Measurements from ENCODE around the gene ANXA7. TPM values are rescaled to one million over a fixed set of nuclear protein-coding genes. Genes with fewer than 3 reads are reported as not detected.

ANXA7 gene
- polyA plus RNA-seq, 2 of the 4 experiments (the other 2 are of a cell fraction): 96.2 to 150 TPM

GRCh38 chr10:73433538-73433867 is 19.6 kb upstream of the ANXA7 start, which contains the start of gene MSS51:
Gene MSS51, minus strand, starts transcription at chr10:73433561. Its CDS starts 5,277 bp downstream, at chr10:73428284.
- ChIA-PET POLR2A (interaction anchor here (1.9 kb wide), 1 partner anchor 62 kb away, joined by 7 read pairs; the partner anchor contains the start of gene PPP3CB), CTCF (no interaction called here)
- H3K4me1 ChIP-seq: no peaks in the 10 kb centered on the region
- no peak within 1 kb of the TSS for H3K4me3 ChIP-seq
- H3K27ac ChIP-seq: no peak within 1 kb of the TSS
- no peak for DNase-seq (ENCODE audit: low read depth in 1 of 2, low spot score in 1 of 2)
- H3K9me3 ChIP-seq: no peaks in the 10 kb centered on the region
- TF ChIP-seq CTCF (IDR thresholded peaks at IDR 0.05) (no peak), HEYL (CRISPR knock-in tag; IDR thresholded peaks at IDR 0.05) (no peak), KDM5A (IDR thresholded peaks at IDR 0.05) (no peak), EP300 (IDR thresholded peaks at IDR 0.05) (no peak), CBX8 (IDR thresholded peaks at IDR 0.05) (no peak), BHLHE40 (IDR thresholded peaks at IDR 0.05; ENCODE audit: low read depth, low read length) (no peak), FOSL2 (IDR thresholded peaks at IDR 0.05) (no peak), FOSL2 (CRISPR knock-in tag; IDR thresholded peaks at IDR 0.05) (no peak), MYC (IDR thresholded peaks at IDR 0.05; ENCODE audit: borderline replicate concordance, low read length) (no peak), HMGXB4 (CRISPR knock-in tag; IDR thresholded peaks at IDR 0.05; ENCODE audit: borderline replicate concordance) (no peak)
- H3K4me2 ChIP-seq: no peak within 1 kb of the TSS
- FAIRE-seq: no peak
- no peak for ATAC-seq

DNA sequence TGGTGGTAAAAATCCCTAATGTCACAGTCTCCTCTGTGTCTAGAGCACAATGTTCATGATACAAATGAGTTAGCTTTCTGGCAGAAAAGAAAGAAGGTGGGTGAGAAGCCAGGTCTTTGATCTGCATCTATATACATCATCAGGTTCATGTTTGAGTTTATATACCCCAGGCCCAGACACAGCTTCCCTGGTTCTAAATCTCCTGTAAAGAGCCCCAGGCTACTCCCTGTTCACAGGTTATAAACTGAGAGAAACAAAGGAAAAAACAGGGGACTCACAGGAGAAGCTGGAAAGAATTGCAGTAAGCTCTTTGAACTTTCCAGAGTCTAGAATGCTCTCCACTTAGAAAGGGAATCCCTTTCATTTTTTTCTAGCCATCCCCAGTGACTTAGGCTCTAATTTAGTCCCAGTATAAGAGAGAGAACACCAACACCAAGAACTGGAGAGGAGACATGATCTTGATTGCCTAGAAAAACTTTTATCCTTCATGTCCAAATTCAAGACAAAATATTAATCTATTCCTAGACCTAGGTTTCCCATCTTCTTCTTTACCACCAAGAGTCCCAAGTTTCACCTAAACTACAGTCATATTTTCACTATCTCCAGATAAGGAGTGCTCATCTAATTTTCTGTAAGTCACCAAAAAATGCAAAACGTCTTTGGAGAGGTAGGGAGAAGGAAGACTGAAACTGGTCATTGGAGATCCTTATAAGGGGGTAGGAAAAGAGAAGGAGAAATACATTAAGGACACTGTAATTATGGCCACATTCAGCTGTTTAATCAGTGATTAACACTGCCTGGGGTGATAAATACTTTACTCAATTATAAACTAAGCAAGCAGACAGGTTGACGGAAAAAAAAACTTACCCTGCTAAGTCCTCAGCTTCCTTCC is 19.0 kb upstream of the ANXA7 start:
- H3K4me1 ChIP-seq: no peaks in the 10 kb centered on the region
- no peaks in the 10 kb centered on the region for H3K9me3 ChIP-seq
- WGBS (ENCODE audit: missing lambda C conversion rate): 64% methylated on average over 2 of the region's 2 CpGs
- DNase-seq (ENCODE audit: low read depth in 1 of 2, low spot score in 1 of 2) (no peak), ATAC-seq (no peak), FAIRE-seq (no peak)
- CTCF ChIA-PET: interaction anchor here (0.6 kb wide), 1 partner anchor 34 kb away, joined by 3 read pairs; no protein-coding TSS in a partner anchor
- H3K27ac ChIP-seq: no peak overlapping the region
- POLR2A ChIA-PET: interaction anchor here (1.9 kb wide), 1 partner anchor 63 kb away, joined by 7 read pairs; the partner anchor contains the start of gene PPP3CB
- H3K4me3 ChIP-seq: no peak overlapping the region
- H3K4me2 ChIP-seq: no peak overlapping the region
- TF ChIP-seq HEYL (CRISPR knock-in tag; IDR thresholded peaks at IDR 0.05) (no peak), USF2 (IDR thresholded peaks at IDR 0.05) (no peak), KDM1A (IDR thresholded peaks at IDR 0.05; ENCODE audit: low read depth) (no peak), HOXB13 (CRISPR knock-in tag; IDR thresholded peaks at IDR 0.05; ENCODE audit: low read depth) (no peak), EP300 (IDR thresholded peaks at IDR 0.05) (no peak), NR3C1 (IDR thresholded peaks at IDR 0.05) (no peak), FOSL2 (IDR thresholded peaks at IDR 0.05) (no peak), FOSL2 (CRISPR knock-in tag; IDR thresholded peaks at IDR 0.05) (no peak), EHMT2 (IDR thresholded peaks at IDR 0.05; ENCODE audit: low read depth) (no peak), EHF (CRISPR knock-in tag; IDR thresholded peaks at IDR 0.05) (no peak), JUNB (IDR thresholded peaks at IDR 0.05) (no peak), TFCP2L1 (CRISPR knock-in tag; IDR thresholded peaks at IDR 0.05) (no peak), RCOR1 (IDR thresholded peaks at IDR 0.05; ENCODE audit: low read depth, low read length) (no peak), CTCF (IDR thresholded peaks at IDR 0.05) (no peak), RFX5 (IDR thresholded peaks at IDR 0.05) (no peak), BHLHE40 (IDR thresholded peaks at IDR 0.05; ENCODE audit: low read depth, low read length) (no peak), HDAC2 (IDR thresholded peaks at IDR 0.05) (no peak)

Measured in A549 (cell line).